ENCODE measurements around the gene ZKSCAN3.
"Not testable (repeated sequence)": the region's sequence is repeated elsewhere in the genome, so short reads cannot be mapped to it uniquely, and the experiment has no call there.

The ZKSCAN3 gene

GRCh38 chr6:28377879-28378278 is 28.1 kb downstream of the ZKSCAN3 start:
- DNase-seq: no peak

- no peak for DNase-seq
These were observed 28.9 kb downstream of the ZKSCAN3 start for GRCh38 chr6:28378644-28379043.

- DNase-seq: no peak
These were observed 30.6 kb downstream of the ZKSCAN3 start for GRCh38 chr6:28380381-28380780.

- DNase-seq: peak; percentile 92
These were observed 33.7 kb downstream of the ZKSCAN3 start for GRCh38 chr6:28383235-28384142.

- no peak for DNase-seq
These were observed 34.4 kb downstream of the ZKSCAN3 start for GRCh38 chr6:28384143-28384533.

GRCh38 chr6:28390688-28391087 is 40.9 kb downstream of the ZKSCAN3 start:
- DNase-seq: no peak

GRCh38 chr6:28393912-28394662 is 44.3 kb downstream of the ZKSCAN3 start:
- DNase-seq: peak; percentile 48

- DNase-seq: no peak
These were observed 46.2 kb downstream of the ZKSCAN3 start for GRCh38 chr6:28395918-28396317.

GRCh38 chr6:28399350-28400121 is 49.8 kb downstream of the ZKSCAN3 start, which contains the start of gene ZSCAN12:
Gene ZSCAN12, minus strand, starts transcription at chr6:28399747. Its CDS starts 1,342 bp downstream, at chr6:28398405.
- DNase-seq: peak; percentile 97

- DNase-seq: no peak
These were observed 50.3 kb downstream of the ZKSCAN3 start for GRCh38 chr6:28400122-28400451.

- DNase-seq: no peak
These were observed 51.4 kb downstream of the ZKSCAN3 start for GRCh38 chr6:28401172-28401571.

- DNase-seq: no peak
These were observed 52.5 kb downstream of the ZKSCAN3 start for GRCh38 chr6:28402197-28402596.

GRCh38 chr6:28403923-28404322 is 54.2 kb downstream of the ZKSCAN3 start:
- DNase-seq: not testable (repeated sequence)

- DNase-seq: no peak
These were observed 57.7 kb downstream of the ZKSCAN3 start for GRCh38 chr6:28407401-28407800.

GRCh38 chr6:28408076-28408802 is 58.5 kb downstream of the ZKSCAN3 start:
- DNase-seq: no peak

GRCh38 chr6:28410767-28411166 is 61.0 kb downstream of the ZKSCAN3 start:
- DNase-seq: no peak

- DNase-seq: no peak
These were observed 63.9 kb downstream of the ZKSCAN3 start for GRCh38 chr6:28413681-28414080.

Measured in hematopoietic multipotent progenitor cell treated with erythropoietin and hydrocortisone succinate and interleukin-3 and kit ligand, for 4 days (in vitro differentiated cells).